Tibial artery (tissue), 4 donors: ENCODE measurements around the gene RAB11FIP3.
"Not testable (repeated sequence)": the region's sequence is repeated elsewhere in the genome, so short reads cannot be mapped to it uniquely, and the experiment has no call there.

ENCODE experiments used
- DNase-seq, 2 donors: peaks; one replicate each; pipeline ENCODE4 v3.0.0-alpha.2; 2019
- H3K27ac ChIP-seq, 2 donors: fragments of 200-600 bp; sonication (generic) in 1 of 2; 1 replicate in 1 of 2; 2 replicates in 1 of 2; pipeline ENCODE4 v1.5.1; 2018 to 2019; ENCODE audit warnings: mild to moderate bottlenecking in 1 of 2
- H3K27me3 ChIP-seq, 2 donors: fragments of 200-600 bp; sonication (generic) in 1 of 2; one replicate each; pipeline versions ENCODE4 v1.5.1 to v1.6.0; 2016 to 2019
- H3K36me3 ChIP-seq, 3 donors: fragments of 200-600 bp; sonication (generic) in 2 of 3; one replicate each; pipeline ENCODE4 v1.5.1; 2016 to 2019; ENCODE audit warnings: mild to moderate bottlenecking in 2 of 3
- H3K4me1 ChIP-seq, 4 donors: fragments of 200-600 bp; sonication (generic) in 2 of 4; 1 replicate in 3 of 4; 2 replicates in 1 of 4; pipeline ENCODE4 v1.5.1; 2016 to 2019
- H3K4me3 ChIP-seq, 2 donors: fragments of 200-600 bp; sonication (generic) in 1 of 2; 1 replicate in 1 of 2; 2 replicates in 1 of 2; pipeline ENCODE4 v1.5.1; 2018 to 2019; ENCODE audit warnings: mild to moderate bottlenecking in 2 of 2
- H3K9me3 ChIP-seq, 3 donors: fragments of 200-600 bp; sonication (generic) in 1 of 3; one replicate each; pipeline ENCODE4 v1.5.1; 2016 to 2019
- intact Hi-C: fragments of 100-400 bp; cut with DNase I; formaldehyde crosslinking; loops from one replicate; pipeline ENCODE4 v1.15.0; 2023; ENCODE audit warnings: low total_unique reads
- TF ChIP-seq, protein P1 (sequence below), 2 experiments: fragments of 200-600 bp in 1 of 2; fragments of 450-650 bp in 1 of 2; IDR thresholded peaks; one replicate each; pipeline ENCODE4 v1.5.1; 2017 to 2019; ENCODE audit warnings: antibody characterized with exemption in 2 of 2, mild to moderate bottlenecking in 1 of 2, moderate library complexity in 1 of 2

RAB11FIP3 gene

DNA sequence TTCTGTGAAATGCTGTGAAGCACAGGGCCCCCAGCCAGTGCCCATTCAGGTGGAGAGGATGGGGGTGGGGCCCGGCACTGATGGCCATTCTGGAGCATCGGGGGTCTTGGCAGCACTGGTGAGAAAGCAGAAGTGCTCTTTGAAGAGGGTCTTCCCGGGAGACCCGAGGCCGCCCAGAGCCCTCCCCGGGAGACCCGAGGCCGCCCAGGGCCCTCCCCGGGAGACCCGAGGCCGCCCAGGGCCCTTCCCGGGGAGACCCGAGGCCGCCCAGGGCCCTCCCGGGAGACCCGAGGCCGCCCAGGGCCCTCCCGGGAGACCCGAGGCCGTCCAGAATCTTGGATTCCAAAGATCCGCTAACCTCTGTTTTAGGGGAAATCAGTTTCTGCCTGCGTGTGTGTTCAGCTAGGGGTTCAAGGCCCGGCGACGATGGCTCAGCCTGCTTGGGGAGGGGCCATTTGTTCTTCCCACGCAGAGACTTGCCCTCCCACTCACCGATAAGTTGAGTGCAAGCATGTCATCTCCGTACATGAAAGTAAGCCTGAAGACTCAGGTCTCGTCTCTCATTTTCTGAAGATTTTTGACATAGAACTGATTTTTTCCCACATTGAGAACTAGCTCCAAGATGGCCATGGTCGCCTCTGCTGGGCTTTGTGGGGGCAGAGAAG lies 66.9 kb downstream of the RAB11FIP3 start:
- no peaks in the 10 kb centered on the region for H3K4me1 ChIP-seq
- TF ChIP-seq, protein P1, sequence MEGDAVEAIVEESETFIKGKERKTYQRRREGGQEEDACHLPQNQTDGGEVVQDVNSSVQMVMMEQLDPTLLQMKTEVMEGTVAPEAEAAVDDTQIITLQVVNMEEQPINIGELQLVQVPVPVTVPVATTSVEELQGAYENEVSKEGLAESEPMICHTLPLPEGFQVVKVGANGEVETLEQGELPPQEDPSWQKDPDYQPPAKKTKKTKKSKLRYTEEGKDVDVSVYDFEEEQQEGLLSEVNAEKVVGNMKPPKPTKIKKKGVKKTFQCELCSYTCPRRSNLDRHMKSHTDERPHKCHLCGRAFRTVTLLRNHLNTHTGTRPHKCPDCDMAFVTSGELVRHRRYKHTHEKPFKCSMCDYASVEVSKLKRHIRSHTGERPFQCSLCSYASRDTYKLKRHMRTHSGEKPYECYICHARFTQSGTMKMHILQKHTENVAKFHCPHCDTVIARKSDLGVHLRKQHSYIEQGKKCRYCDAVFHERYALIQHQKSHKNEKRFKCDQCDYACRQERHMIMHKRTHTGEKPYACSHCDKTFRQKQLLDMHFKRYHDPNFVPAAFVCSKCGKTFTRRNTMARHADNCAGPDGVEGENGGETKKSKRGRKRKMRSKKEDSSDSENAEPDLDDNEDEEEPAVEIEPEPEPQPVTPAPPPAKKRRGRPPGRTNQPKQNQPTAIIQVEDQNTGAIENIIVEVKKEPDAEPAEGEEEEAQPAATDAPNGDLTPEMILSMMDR (IDR thresholded peaks at IDR 0.05): no peak
- H3K4me3 ChIP-seq: no peak overlapping the region
- DNase-seq: no peak
- intact Hi-C loops: no loop called here
- H3K9me3 ChIP-seq: no peaks in the 10 kb centered on the region
- H3K27ac ChIP-seq: no peak overlapping the region
- peaks cover 26 to 53% (median 34%) of the 10 kb centered on the region in 3 donors for H3K36me3 ChIP-seq
- H3K27me3 ChIP-seq: no peaks in the 10 kb centered on the region

- H3K4me3 ChIP-seq, H3K27ac ChIP-seq, H3K27me3 ChIP-seq, H3K4me1 ChIP-seq, H3K9me3 ChIP-seq, DNase-seq, intact Hi-C loops: not testable (repeated sequence)
- peaks cover 19 to 56% (median 23%) of the 10 kb centered on the region in 3 donors for H3K36me3 ChIP-seq
Measured at GRCh38 chr16:494676-495075, 69.2 kb downstream of the RAB11FIP3 start.

GRCh38 chr16:495127-495748 lies 69.8 kb downstream of the RAB11FIP3 start:
- Histone ChIP-seq H3K9me3 (no peaks in the 10 kb centered on the region), H3K36me3 (peaks cover 14 to 55% (median 18%) of the 10 kb centered on the region in 3 donors), H3K27ac (no peak overlapping the region), H3K27me3 (no peaks in the 10 kb centered on the region), H3K4me3 (no peak overlapping the region), H3K4me1 (no peaks in the 10 kb centered on the region)
- TF ChIP-seq, protein P1 (IDR thresholded peaks at IDR 0.05): peak; percentile 18 to 30
- intact Hi-C loops: no loop called here
- DNase-seq: no peak

DNA sequence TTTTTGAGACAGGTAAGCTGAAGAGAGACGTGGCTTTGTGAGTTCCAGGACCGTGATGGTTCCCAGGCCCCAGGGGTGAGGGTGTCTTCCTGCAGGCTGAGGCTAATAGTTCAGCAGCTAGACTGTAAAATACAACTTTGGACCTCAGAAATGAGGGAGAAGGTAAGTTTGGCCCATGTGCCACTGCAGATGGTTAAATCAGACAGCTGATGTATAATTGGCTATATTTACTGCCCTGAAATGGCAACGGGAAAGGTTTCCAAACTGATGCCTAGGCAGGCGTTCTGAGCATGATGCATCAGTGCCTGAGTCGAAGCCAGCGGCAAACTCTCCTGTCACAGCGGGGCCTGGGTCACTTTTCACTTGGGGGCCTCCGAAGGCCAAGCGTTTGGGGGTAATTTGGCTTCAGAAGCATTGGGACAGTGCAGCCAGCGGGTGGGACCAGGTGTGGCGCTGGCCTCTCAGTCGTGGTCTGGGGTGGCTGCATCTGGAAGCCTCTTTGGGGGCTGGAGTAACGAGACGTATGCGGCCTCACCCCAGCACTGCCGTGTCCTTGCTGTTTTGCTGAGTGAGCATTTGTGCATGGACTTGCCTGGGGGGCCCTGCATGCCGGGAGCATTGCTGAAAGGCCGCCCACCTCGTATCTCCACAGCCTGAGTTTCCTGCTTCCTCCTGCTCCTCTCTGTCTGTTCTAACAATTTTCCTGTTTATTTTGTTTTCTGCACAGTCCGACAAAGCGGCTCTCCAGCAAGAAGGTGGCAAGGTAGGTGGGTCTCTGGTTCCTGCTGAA lies 70.8 kb downstream of the RAB11FIP3 start:
- intact Hi-C loops: no loop called here
- no peaks in the 10 kb centered on the region for H3K4me1 ChIP-seq
- no peaks in the 10 kb centered on the region for H3K27me3 ChIP-seq
- H3K4me3 ChIP-seq: no peak overlapping the region
- H3K27ac ChIP-seq: no peak overlapping the region
- H3K9me3 ChIP-seq: no peaks in the 10 kb centered on the region
- no peak for DNase-seq
- peaks cover 4 to 44% (median 7%) of the 10 kb centered on the region in 3 donors for H3K36me3 ChIP-seq
- TF ChIP-seq, protein P1 (IDR thresholded peaks at IDR 0.05): no peak

DNA sequence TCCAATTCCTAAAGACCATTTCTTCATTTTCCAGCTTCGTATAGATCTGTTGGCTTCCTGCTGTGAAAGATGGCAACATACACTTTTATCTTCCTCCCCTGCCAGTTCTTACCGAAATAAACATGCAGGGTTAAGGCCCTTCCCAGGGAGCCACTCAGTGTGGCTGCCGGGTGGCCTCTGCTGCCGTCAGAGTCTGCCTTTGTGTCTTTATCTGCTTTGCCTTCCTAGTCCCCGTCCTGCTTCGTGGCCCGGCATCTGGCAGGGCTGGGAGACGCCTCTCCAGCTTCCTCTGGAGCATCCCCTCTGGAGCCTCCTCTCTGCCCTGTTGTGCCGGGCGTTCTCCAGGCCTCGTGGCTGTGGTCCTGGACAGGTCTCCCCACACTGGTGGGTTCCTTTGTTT lies 71.8 kb downstream of the RAB11FIP3 start:
- Histone ChIP-seq H3K9me3 (no peaks in the 10 kb centered on the region), H3K4me3 (no peak overlapping the region), H3K27me3 (no peaks in the 10 kb centered on the region), H3K4me1 (no peaks in the 10 kb centered on the region), H3K36me3 (peaks cover 0 to 36% (median 3%) of the 10 kb centered on the region in 3 donors), H3K27ac (no peak overlapping the region)
- no peak for DNase-seq
- intact Hi-C loops: no loop called here
- TF ChIP-seq, protein P1 (IDR thresholded peaks at IDR 0.05): no peak

GRCh38 chr16:499924-500323 lies 74.5 kb downstream of the RAB11FIP3 start:
- intact Hi-C loops: no loop called here
- Histone ChIP-seq H3K4me3 (no peak overlapping the region), H3K36me3 (peaks cover 0 to 46% (median 3%) of the 10 kb centered on the region in 3 donors), H3K27me3 (no peaks in the 10 kb centered on the region), H3K4me1 (no peaks in the 10 kb centered on the region), H3K9me3 (no peaks in the 10 kb centered on the region), H3K27ac (no peak overlapping the region)
- TF ChIP-seq, protein P1 (IDR thresholded peaks at IDR 0.05): no peak
- DNase-seq: no peak
